ENCODE results near the gene HNRNPR.

GRCh38 chr1:23331713-23332112 lies 12.4 kb downstream of the HNRNPR start:
- TF ChIP-seq, protein P1, sequence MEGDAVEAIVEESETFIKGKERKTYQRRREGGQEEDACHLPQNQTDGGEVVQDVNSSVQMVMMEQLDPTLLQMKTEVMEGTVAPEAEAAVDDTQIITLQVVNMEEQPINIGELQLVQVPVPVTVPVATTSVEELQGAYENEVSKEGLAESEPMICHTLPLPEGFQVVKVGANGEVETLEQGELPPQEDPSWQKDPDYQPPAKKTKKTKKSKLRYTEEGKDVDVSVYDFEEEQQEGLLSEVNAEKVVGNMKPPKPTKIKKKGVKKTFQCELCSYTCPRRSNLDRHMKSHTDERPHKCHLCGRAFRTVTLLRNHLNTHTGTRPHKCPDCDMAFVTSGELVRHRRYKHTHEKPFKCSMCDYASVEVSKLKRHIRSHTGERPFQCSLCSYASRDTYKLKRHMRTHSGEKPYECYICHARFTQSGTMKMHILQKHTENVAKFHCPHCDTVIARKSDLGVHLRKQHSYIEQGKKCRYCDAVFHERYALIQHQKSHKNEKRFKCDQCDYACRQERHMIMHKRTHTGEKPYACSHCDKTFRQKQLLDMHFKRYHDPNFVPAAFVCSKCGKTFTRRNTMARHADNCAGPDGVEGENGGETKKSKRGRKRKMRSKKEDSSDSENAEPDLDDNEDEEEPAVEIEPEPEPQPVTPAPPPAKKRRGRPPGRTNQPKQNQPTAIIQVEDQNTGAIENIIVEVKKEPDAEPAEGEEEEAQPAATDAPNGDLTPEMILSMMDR (IDR thresholded peaks at IDR 0.05; ENCODE audit: insufficient read depth, low read depth, low read length): no peak
- TF ChIP-seq EZH2 (IDR thresholded peaks at IDR 0.05; ENCODE audit: insufficient read depth, low read length): no peak
